LNCAP (cell line): Measurements from ENCODE around the gene EPHA2.

Experiments
- CTCF ChIP-seq: fragments of 450-650 bp; IDR thresholded peaks from 2 replicates; pipeline ENCODE4 v1.5.1; 2017; ENCODE audit warnings: mild to moderate bottlenecking

EPHA2 gene

GRCh38 chr1:16167331-16168143 lies 11.7 kb upstream of the EPHA2 start:
- TF ChIP-seq CTCF = no peak

- no peak for TF ChIP-seq CTCF
These were observed 10.2 kb upstream of the EPHA2 start for GRCh38 chr1:16166117-16166516.

GRCh38 chr1:16165548-16165947 lies 9.7 kb upstream of the EPHA2 start:
- no peak for TF ChIP-seq CTCF

GRCh38 chr1:16165073-16165364 lies 9.2 kb upstream of the EPHA2 start:
- no peak for TF ChIP-seq CTCF

GRCh38 chr1:16164213-16165072 lies 8.6 kb upstream of the EPHA2 start:
- TF ChIP-seq CTCF = no peak

- no peak for TF ChIP-seq CTCF
These were observed 6.4 kb upstream of the EPHA2 start for GRCh38 chr1:16162163-16162822.

- no peak for TF ChIP-seq CTCF
These were observed 5.8 kb upstream of the EPHA2 start for GRCh38 chr1:16161717-16162116.
